HEK293 (cell line): ENCODE measurements around the gene GRAMD4.
A peak's percentile ranks its signal among the peaks of the same experiment; 100 is the strongest.

Experiments used
- CTCF ChIA-PET: fragments of 350-600 bp; formaldehyde crosslinking; extraction: SDS; loops from one replicate; lab custom pipeline; 2021; ENCODE audit warnings: antibody characterized with exemption; lab: Yijun Ruan, JAX
- POLR2A ChIA-PET: fragments of 300-600 bp; formaldehyde crosslinking; extraction: SDS; loops from one replicate; lab custom pipeline; 2020; ENCODE audit warnings: antibody characterized with exemption, inconsistent platforms; lab: Yijun Ruan, JAX
- H3K27ac ChIP-seq: fragments of 200-500 bp; sonication (Bioruptor generic); 2 replicates; pipeline ENCODE4 v1.5.1; 2014; ENCODE audit warnings: low read depth, low read length, control low read depth, inconsistent platforms; ENCODE audit errors: extremely low read depth
- H3K36me3 ChIP-seq, 2 experiments: fragments of 200-500 bp in 1 of 2; sonication (Bioruptor generic) in 1 of 2; 1 replicate in 1 of 2; 2 replicates in 1 of 2; pipeline ENCODE4 v1.5.1; 2014 to 2017; ENCODE audit warnings: inconsistent platforms in 2 of 2, low read length in 2 of 2; ENCODE audit not compliant: control insufficient read depth in 2 of 2, insufficient read depth in 1 of 2
- H3K4me1 ChIP-seq: fragments of 200-500 bp; sonication (Bioruptor generic); 2 replicates; pipeline ENCODE4 v1.5.1; 2014; ENCODE audit warnings: mild to moderate bottlenecking, low read length, inconsistent platforms; ENCODE audit not compliant: control insufficient read depth, insufficient read depth
- H3K4me3 ChIP-seq: 2 replicates; pipeline ENCODE4 v1.5.1; 2011; ENCODE audit warnings: low read depth, mild to moderate bottlenecking, control low read depth, low read length, moderate library complexity
- H3K9me3 ChIP-seq: fragments of 200-500 bp; sonication (Bioruptor generic); 2 replicates; pipeline ENCODE4 v1.5.1; 2014; ENCODE audit warnings: low read depth, low read length, inconsistent platforms; ENCODE audit not compliant: control insufficient read depth, insufficient read depth
- EGR2 ChIP-seq: fragments of 450-650 bp; formaldehyde crosslinking; IDR thresholded peaks from 2 replicates; pipeline ENCODE4 v1.5.1; 2016; ENCODE audit warnings: low read depth, missing biosample characterization, missing genetic modification characterization
- HOXD13 ChIP-seq: sonication (generic); formaldehyde crosslinking; IDR thresholded peaks from 2 replicates; pipeline ENCODE4 v1.8.0; 2022; ENCODE audit warnings: missing genetic modification reagents, borderline replicate concordance
- OVOL3 ChIP-seq: fragments of 450-650 bp; formaldehyde crosslinking; IDR thresholded peaks from 2 replicates; pipeline ENCODE4 v1.5.1; 2016; ENCODE audit warnings: missing biosample characterization, missing genetic modification characterization
- ZNF169 ChIP-seq: fragments of 450-650 bp; formaldehyde crosslinking; IDR thresholded peaks from 2 replicates; pipeline ENCODE4 v1.5.1; 2016; ENCODE audit warnings: missing biosample characterization, missing genetic modification characterization
- ZNF292 ChIP-seq: fragments of 450-650 bp; formaldehyde crosslinking; IDR thresholded peaks from 2 replicates; pipeline ENCODE4 v1.5.1; 2016; ENCODE audit warnings: low read depth, missing biosample characterization, missing genetic modification characterization, borderline replicate concordance
- ZNF341 ChIP-seq: fragments of 450-650 bp; formaldehyde crosslinking; IDR thresholded peaks from 2 replicates; pipeline ENCODE4; 2016; ENCODE audit warnings: low read depth, missing biosample characterization, missing genetic modification characterization
- ZNF366 ChIP-seq: fragments of 450-650 bp; formaldehyde crosslinking; conservative IDR thresholded peaks from 2 replicates; pipeline ENCODE4 v1.5.1; 2016; ENCODE audit warnings: missing biosample characterization, missing genetic modification characterization
- ZNF555 ChIP-seq: fragments of 450-650 bp; formaldehyde crosslinking; conservative IDR thresholded peaks from 2 replicates; pipeline ENCODE4 v1.5.1; 2017; ENCODE audit warnings: missing biosample characterization, mild to moderate bottlenecking, missing genetic modification characterization, inconsistent platforms
- ZNF701 ChIP-seq: fragments of 450-650 bp; formaldehyde crosslinking; IDR thresholded peaks from 2 replicates; pipeline ENCODE4 v1.5.1; 2016; ENCODE audit warnings: missing biosample characterization, missing genetic modification characterization
- ZNF843 ChIP-seq: fragments of 450-650 bp; formaldehyde crosslinking; IDR thresholded peaks from 2 replicates; pipeline ENCODE4 v1.5.1; 2016; ENCODE audit warnings: missing biosample characterization, missing genetic modification characterization
- TF ChIP-seq, protein P1 (sequence below): fragments of 450-650 bp; formaldehyde crosslinking; IDR thresholded peaks from 2 replicates; pipeline ENCODE4 v1.5.1; 2016; ENCODE audit warnings: missing biosample characterization, missing genetic modification characterization
- TF ChIP-seq, protein P2 (sequence below): fragments of 450-650 bp; formaldehyde crosslinking; IDR thresholded peaks from 2 replicates; pipeline ENCODE4 v1.5.1; 2016; ENCODE audit warnings: missing biosample characterization, missing genetic modification characterization
- TF ChIP-seq, protein P3 (sequence below): fragments of 450-650 bp; formaldehyde crosslinking; IDR thresholded peaks from 2 replicates; pipeline ENCODE4 v1.5.1; 2016; ENCODE audit warnings: missing biosample characterization, missing genetic modification characterization
- TF ChIP-seq, protein P4 (sequence below): fragments of 450-650 bp; formaldehyde crosslinking; IDR thresholded peaks from 2 replicates; pipeline ENCODE4 v1.5.1; 2017; ENCODE audit warnings: missing biosample characterization, missing genetic modification characterization

Gene GRAMD4

DNA sequence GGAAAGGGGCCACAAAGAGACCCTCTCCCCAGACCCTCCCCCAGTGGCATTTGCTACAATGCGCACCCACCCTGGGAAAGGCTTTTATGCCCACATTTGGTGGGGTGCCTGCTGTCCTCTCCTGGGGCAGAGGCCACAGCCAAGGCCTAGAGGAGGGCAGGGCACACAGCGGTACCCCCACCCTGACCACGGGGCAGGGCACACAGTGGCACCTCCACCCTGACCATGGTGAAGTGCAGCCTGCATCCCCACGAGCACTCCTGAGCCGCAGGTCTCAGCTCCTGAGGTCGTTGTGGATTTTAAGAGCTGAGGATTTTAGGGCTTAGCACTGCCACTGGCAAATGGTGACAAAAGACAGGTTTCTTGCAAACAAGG, 83.8 kb downstream of the GRAMD4 start (continued):
- TF ChIP-seq, protein P1, sequence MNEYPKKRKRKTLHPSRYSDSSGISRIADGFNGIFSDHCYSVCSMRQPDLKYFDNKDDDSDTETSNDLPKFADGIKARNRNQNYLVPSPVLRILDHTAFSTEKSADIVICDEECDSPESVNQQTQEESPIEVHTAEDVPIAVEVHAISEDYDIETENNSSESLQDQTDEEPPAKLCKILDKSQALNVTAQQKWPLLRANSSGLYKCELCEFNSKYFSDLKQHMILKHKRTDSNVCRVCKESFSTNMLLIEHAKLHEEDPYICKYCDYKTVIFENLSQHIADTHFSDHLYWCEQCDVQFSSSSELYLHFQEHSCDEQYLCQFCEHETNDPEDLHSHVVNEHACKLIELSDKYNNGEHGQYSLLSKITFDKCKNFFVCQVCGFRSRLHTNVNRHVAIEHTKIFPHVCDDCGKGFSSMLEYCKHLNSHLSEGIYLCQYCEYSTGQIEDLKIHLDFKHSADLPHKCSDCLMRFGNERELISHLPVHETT (tag by site-specific recombination) = no peak
- TF ChIP-seq ZNF341 (tag by site-specific recombination) = no peak
- TF ChIP-seq ZNF292 (tag by site-specific recombination) = no peak
- TF ChIP-seq ZNF555 (tag by site-specific recombination) = no peak
- TF ChIP-seq ZNF169 = no peak
- TF ChIP-seq, protein P2, sequence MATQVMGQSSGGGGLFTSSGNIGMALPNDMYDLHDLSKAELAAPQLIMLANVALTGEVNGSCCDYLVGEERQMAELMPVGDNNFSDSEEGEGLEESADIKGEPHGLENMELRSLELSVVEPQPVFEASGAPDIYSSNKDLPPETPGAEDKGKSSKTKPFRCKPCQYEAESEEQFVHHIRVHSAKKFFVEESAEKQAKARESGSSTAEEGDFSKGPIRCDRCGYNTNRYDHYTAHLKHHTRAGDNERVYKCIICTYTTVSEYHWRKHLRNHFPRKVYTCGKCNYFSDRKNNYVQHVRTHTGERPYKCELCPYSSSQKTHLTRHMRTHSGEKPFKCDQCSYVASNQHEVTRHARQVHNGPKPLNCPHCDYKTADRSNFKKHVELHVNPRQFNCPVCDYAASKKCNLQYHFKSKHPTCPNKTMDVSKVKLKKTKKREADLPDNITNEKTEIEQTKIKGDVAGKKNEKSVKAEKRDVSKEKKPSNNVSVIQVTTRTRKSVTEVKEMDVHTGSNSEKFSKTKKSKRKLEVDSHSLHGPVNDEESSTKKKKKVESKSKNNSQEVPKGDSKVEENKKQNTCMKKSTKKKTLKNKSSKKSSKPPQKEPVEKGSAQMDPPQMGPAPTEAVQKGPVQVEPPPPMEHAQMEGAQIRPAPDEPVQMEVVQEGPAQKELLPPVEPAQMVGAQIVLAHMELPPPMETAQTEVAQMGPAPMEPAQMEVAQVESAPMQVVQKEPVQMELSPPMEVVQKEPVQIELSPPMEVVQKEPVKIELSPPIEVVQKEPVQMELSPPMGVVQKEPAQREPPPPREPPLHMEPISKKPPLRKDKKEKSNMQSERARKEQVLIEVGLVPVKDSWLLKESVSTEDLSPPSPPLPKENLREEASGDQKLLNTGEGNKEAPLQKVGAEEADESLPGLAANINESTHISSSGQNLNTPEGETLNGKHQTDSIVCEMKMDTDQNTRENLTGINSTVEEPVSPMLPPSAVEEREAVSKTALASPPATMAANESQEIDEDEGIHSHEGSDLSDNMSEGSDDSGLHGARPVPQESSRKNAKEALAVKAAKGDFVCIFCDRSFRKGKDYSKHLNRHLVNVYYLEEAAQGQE (tag by site-specific recombination) = no peak
- TF ChIP-seq OVOL3 = no peak

DNA sequence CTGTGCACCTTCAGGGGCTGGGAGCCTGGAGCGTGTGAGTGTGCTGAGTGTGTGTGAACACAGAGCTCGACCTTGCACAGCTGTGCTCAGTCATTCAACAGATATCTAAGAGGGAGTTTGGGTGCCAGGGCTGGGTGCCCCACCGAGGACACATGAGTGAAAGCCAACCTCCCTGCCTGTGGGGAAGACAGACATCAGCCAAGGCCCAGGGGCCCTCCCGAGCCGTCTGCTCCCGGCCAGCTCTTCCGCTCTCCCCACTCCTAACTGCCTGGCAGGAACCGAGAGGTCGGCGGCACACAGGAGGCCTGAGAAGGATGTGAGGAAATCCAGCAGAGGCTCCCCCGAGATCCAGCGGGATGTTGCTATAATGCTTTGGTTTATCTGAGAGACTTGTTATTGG, 85.9 kb downstream of the GRAMD4 start:
- Histone ChIP-seq H3K4me3 (no peak overlapping the region), H3K4me1 (no peaks in the 10 kb centered on the region), H3K27ac (no peak overlapping the region), H3K9me3 (no peaks in the 10 kb centered on the region; the same call in 1 of the 2 replicates), H3K36me3 (peaks cover 13 to 91% of the 10 kb centered on the region in 2 experiments)
- ChIA-PET POLR2A (no interaction called here), CTCF (no interaction called here)
- TF ChIP-seq, protein P3, sequence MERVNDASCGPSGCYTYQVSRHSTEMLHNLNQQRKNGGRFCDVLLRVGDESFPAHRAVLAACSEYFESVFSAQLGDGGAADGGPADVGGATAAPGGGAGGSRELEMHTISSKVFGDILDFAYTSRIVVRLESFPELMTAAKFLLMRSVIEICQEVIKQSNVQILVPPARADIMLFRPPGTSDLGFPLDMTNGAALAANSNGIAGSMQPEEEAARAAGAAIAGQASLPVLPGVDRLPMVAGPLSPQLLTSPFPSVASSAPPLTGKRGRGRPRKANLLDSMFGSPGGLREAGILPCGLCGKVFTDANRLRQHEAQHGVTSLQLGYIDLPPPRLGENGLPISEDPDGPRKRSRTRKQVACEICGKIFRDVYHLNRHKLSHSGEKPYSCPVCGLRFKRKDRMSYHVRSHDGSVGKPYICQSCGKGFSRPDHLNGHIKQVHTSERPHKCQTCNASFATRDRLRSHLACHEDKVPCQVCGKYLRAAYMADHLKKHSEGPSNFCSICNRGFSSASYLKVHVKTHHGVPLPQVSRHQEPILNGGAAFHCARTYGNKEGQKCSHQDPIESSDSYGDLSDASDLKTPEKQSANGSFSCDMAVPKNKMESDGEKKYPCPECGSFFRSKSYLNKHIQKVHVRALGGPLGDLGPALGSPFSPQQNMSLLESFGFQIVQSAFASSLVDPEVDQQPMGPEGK (tag by site-specific recombination) = no peak

DNA sequence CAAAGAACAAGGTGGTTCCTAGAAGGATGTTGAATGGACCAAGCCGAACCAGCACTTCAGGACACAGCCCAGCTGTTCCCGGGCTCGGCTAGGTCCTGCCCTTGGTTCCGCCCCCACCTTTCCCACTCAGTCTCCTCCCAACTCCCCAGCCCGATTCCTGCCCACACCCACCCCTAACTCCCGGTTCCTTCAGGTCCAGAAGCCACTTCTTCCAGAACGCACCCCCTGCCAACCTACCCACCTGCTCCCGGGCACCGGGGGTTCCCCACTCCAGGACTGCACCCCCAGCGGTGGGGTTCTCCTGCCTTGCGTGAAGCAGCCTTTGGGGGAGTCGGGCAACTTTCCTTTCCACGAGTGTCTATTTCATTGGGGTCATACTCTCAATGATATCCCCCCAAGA, 87.1 kb downstream of the GRAMD4 start:
- H3K4me3 ChIP-seq = no peak overlapping the region
- CTCF ChIA-PET = no interaction called here
- no peak overlapping the region for H3K27ac ChIP-seq
- peak; percentile 78 for TF ChIP-seq EGR2
- TF ChIP-seq ZNF843 (tag by site-specific recombination) = no peak
- POLR2A ChIA-PET = no interaction called here
- H3K4me1 ChIP-seq = no peaks in the 10 kb centered on the region
- H3K9me3 ChIP-seq = no peaks in the 10 kb centered on the region; the same call in 1 of the 2 replicates
- H3K36me3 ChIP-seq = peaks cover 18 to 94% of the 10 kb centered on the region in 2 experiments

DNA sequence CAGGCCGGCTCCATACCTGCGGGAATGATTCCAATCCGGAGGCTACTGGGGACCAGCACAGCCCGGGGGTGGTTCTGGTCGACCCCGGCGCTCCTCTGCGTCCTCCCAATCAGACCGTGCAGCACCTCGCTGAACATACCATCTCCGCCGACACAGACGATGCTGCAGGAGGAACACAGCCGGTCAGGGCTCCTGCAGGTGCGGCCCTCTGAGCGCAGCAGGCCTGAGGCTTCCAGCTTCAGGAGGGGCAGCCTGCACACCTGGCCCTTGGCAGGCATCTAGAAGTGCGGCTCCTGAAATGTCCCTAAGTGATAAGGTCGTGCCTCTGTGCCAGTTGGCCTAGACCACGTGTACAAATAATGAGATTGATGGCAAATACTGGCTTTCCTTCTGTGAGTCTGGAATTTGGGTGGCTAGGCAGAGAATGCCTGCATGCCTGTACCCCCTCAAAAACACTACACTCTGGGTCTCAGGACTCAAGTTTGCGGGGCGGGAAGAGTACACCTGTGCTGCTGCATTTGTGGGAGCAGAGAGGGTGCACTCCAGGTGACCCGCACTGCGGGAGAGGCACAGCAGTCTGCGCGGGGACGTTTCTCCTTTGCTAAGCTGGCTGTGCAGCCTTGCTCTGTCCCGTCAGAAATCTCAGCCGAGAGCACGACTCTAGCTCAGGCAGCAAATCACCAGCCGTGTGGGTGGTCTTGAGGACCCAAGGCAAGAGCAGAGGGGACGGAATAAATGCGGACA, 87.8 kb downstream of the GRAMD4 start:
- Histone ChIP-seq H3K9me3 (no peaks in the 10 kb centered on the region; the same call in 1 of the 2 replicates), H3K36me3 (peaks cover 23 to 90% of the 10 kb centered on the region in 2 experiments), H3K4me3 (no peak overlapping the region), H3K4me1 (no peaks in the 10 kb centered on the region), H3K27ac (no peak overlapping the region)
- ChIA-PET POLR2A (no interaction called here), CTCF (interaction anchor here (1.0 kb wide), 1 partner anchor 145 kb away, joined by 4 read pairs; no protein-coding TSS in a partner anchor)
- no peak for TF ChIP-seq HOXD13 (CRISPR knock-in tag)
- TF ChIP-seq, protein P4, sequence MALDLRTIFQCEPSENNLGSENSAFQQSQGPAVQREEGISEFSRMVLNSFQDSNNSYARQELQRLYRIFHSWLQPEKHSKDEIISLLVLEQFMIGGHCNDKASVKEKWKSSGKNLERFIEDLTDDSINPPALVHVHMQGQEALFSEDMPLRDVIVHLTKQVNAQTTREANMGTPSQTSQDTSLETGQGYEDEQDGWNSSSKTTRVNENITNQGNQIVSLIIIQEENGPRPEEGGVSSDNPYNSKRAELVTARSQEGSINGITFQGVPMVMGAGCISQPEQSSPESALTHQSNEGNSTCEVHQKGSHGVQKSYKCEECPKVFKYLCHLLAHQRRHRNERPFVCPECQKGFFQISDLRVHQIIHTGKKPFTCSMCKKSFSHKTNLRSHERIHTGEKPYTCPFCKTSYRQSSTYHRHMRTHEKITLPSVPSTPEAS = no peak
- TF ChIP-seq ZNF701 (tag by site-specific recombination) = no peak
- TF ChIP-seq ZNF366 (tag by site-specific recombination) = no peak
